RWPE2 (cell line): ENCODE measurements around the gene MRM2.
A peak's percentile ranks its signal among the peaks of the same experiment; 100 is the strongest.

Experiments used
- ATAC-seq: fragments of 200-7000 bp; cut with Tn5 transposase; 3 replicates; pipeline ENCODE4 v1.9.1; 2021; ENCODE audit warnings: low read depth
- DNase-seq: peaks from one replicate; pipeline ENCODE4 v3.0.0-alpha.2; 2020; ENCODE audit warnings: low spot score
- H3K27ac ChIP-seq: fragments of 450-650 bp; 2 replicates; pipeline ENCODE4 v1.5.1; 2017; ENCODE audit warnings: mild to moderate bottlenecking; ENCODE audit not compliant: poor library complexity, severe bottlenecking
- H3K27me3 ChIP-seq: fragments of 250-450 bp; sonication (Bioruptor Pico); 2 replicates; pipeline ENCODE4 v1.5.1; 2021; ENCODE audit warnings: mild to moderate bottlenecking, moderate library complexity; ENCODE audit not compliant: insufficient read depth, poor library complexity, severe bottlenecking
- H3K36me3 ChIP-seq: fragments of 250-450 bp; sonication (Bioruptor Pico); 2 replicates; pipeline ENCODE4 v1.5.1; 2020; ENCODE audit warnings: low read depth, mild to moderate bottlenecking, moderate library complexity
- H3K4me1 ChIP-seq: fragments of 250-450 bp; sonication (Bioruptor Pico); 2 replicates; pipeline ENCODE4 v1.5.1; 2021; ENCODE audit warnings: mild to moderate bottlenecking, moderate library complexity; ENCODE audit not compliant: insufficient read depth, poor library complexity, severe bottlenecking
- H3K4me3 ChIP-seq: fragments of 250-450 bp; sonication (Bioruptor Pico); 2 replicates; pipeline ENCODE4 v1.5.1; 2021; ENCODE audit warnings: mild to moderate bottlenecking, moderate library complexity; ENCODE audit not compliant: severe bottlenecking
- H3K9me3 ChIP-seq: fragments of 250-450 bp; sonication (Bioruptor Pico); 2 replicates; pipeline ENCODE4 v1.5.1; 2021; ENCODE audit warnings: mild to moderate bottlenecking, moderate library complexity; ENCODE audit not compliant: severe bottlenecking
- TF ChIP-seq, protein P1 (sequence below): fragments of 450-650 bp; IDR thresholded peaks from one replicate; pipeline ENCODE4 v1.5.1; 2017; ENCODE audit warnings: mild to moderate bottlenecking, moderate library complexity; ENCODE audit not compliant: poor library complexity, severe bottlenecking

The MRM2 gene

GRCh38 chr7:2219136-2219535 lies 22.9 kb downstream of the MRM2 start:
- Histone ChIP-seq H3K36me3 (peaks cover 59% of the 10 kb centered on the region), H3K4me1 (no peaks in the 10 kb centered on the region), H3K9me3 (no peaks in the 10 kb centered on the region), H3K27ac (no peak overlapping the region), H3K4me3 (no peak overlapping the region), H3K27me3 (no peaks in the 10 kb centered on the region)
- TF ChIP-seq, protein P1, sequence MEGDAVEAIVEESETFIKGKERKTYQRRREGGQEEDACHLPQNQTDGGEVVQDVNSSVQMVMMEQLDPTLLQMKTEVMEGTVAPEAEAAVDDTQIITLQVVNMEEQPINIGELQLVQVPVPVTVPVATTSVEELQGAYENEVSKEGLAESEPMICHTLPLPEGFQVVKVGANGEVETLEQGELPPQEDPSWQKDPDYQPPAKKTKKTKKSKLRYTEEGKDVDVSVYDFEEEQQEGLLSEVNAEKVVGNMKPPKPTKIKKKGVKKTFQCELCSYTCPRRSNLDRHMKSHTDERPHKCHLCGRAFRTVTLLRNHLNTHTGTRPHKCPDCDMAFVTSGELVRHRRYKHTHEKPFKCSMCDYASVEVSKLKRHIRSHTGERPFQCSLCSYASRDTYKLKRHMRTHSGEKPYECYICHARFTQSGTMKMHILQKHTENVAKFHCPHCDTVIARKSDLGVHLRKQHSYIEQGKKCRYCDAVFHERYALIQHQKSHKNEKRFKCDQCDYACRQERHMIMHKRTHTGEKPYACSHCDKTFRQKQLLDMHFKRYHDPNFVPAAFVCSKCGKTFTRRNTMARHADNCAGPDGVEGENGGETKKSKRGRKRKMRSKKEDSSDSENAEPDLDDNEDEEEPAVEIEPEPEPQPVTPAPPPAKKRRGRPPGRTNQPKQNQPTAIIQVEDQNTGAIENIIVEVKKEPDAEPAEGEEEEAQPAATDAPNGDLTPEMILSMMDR: no peak
- DNase-seq (peak; percentile 67), ATAC-seq (no peak)

DNA sequence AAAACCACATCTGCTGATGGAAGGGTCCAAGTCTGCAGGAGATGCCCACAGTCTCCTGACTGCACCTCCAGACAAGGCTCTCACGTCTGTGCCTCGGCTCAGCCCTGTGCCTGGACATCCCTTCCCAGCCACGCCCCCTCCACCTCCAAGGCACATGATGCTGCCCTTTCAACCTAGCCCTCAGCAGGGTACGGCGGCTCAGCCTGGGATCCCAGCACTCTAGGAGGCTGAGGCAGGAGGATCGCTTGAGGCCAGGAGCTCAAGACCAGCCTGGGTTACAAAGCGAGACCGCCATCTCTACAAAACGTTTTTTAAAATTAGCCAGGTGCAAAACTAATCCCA lies 23.6 kb downstream of the MRM2 start:
- no peaks in the 10 kb centered on the region for H3K4me1 ChIP-seq
- TF ChIP-seq, protein P1: no peak
- DNase-seq (peak; percentile 58), ATAC-seq (no peak)
- no peaks in the 10 kb centered on the region for H3K27me3 ChIP-seq
- H3K4me3 ChIP-seq: no peak overlapping the region
- peaks cover 57% of the 10 kb centered on the region for H3K36me3 ChIP-seq
- no peaks in the 10 kb centered on the region for H3K9me3 ChIP-seq
- H3K27ac ChIP-seq: no peak overlapping the region

GRCh38 chr7:2217716-2218443 lies 24.1 kb downstream of the MRM2 start:
- peaks cover 57% of the 10 kb centered on the region for H3K36me3 ChIP-seq
- no peaks in the 10 kb centered on the region for H3K4me1 ChIP-seq
- TF ChIP-seq, protein P1: no peak
- no peak for ATAC-seq
- no peaks in the 10 kb centered on the region for H3K9me3 ChIP-seq
- no peak overlapping the region for H3K4me3 ChIP-seq
- H3K27ac ChIP-seq: no peak overlapping the region
- no peaks in the 10 kb centered on the region for H3K27me3 ChIP-seq
- DNase-seq: no peak

GRCh38 chr7:2217206-2217605 lies 24.8 kb downstream of the MRM2 start:
- no peak overlapping the region for H3K27ac ChIP-seq
- H3K4me3 ChIP-seq: no peak overlapping the region
- no peaks in the 10 kb centered on the region for H3K4me1 ChIP-seq
- no peaks in the 10 kb centered on the region for H3K9me3 ChIP-seq
- TF ChIP-seq, protein P1: no peak
- ATAC-seq: no peak
- H3K27me3 ChIP-seq: no peaks in the 10 kb centered on the region
- peaks cover 58% of the 10 kb centered on the region for H3K36me3 ChIP-seq
- DNase-seq: no peak

DNA sequence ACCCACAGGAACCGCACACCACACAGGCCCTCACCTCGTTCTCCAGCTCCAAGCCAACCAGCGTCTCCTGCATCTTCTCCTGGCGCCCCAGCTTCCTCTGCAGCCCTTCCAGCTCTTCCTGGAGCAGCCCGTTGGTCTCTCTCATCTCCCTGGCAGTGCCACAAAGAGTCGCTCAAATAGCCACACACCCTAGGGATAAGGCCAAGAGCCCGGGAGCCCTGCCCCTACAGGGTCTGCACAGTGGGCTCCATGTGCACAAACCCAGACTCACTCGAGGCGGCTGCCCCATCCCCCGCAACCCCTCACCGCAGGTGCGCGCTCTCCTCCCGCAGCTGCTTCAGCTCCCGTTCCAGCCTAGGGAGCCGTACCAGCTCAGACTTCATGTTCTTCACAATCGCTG lies 26.2 kb downstream of the MRM2 start:
- Histone ChIP-seq H3K27me3 (no peaks in the 10 kb centered on the region), H3K27ac (no peak overlapping the region), H3K4me1 (no peaks in the 10 kb centered on the region), H3K4me3 (no peak overlapping the region), H3K36me3 (peaks cover 59% of the 10 kb centered on the region), H3K9me3 (no peaks in the 10 kb centered on the region)
- TF ChIP-seq, protein P1: no peak
- DNase-seq (no peak), ATAC-seq (no peak)
